HL-60 (cell line): ENCODE results near the gene CAMTA1.

Experiments
- DNase-seq, 2 experiments: peaks; one replicate each; pipeline ENCODE4 v3.0.0-alpha.2; 2010 to 2020; ENCODE audit warnings: low read depth in 1 of 2, low spot score in 1 of 2
- H3K27ac ChIP-seq: fragments of 250-450 bp; sonication (Bioruptor Pico); replicated peaks from 2 replicates; pipeline ENCODE4 v1.5.1; 2020; ENCODE audit warnings: mild to moderate bottlenecking, moderate library complexity
- H3K27me3 ChIP-seq: fragments of 250-450 bp; sonication (Bioruptor Pico); 2 replicates; pipeline ENCODE4 v1.5.1; 2021; ENCODE audit warnings: mild to moderate bottlenecking, moderate library complexity; ENCODE audit not compliant: insufficient read depth, poor library complexity, severe bottlenecking
- H3K4me3 ChIP-seq: replicated peaks from 2 replicates; pipeline ENCODE4 v1.5.1; 2011; ENCODE audit warnings: mild to moderate bottlenecking, control low read depth, low read length; ENCODE audit not compliant: insufficient read depth
- GABPA ChIP-seq: IDR thresholded peaks from 2 replicates; pipeline ENCODE4 v1.6.1; 2012; ENCODE audit warnings: low read depth
- POLR2AphosphoS5 ChIP-seq: IDR thresholded peaks from 2 replicates; pipeline ENCODE4 v1.6.1; 2012; ENCODE audit warnings: low read depth
- SPI1 ChIP-seq: IDR thresholded peaks from 2 replicates; pipeline ENCODE4 v1.6.1; 2012; ENCODE audit warnings: low read depth, mild to moderate bottlenecking, borderline replicate concordance
- TF ChIP-seq, protein P1 (sequence below): IDR thresholded peaks from one replicate; pipeline ENCODE4 v1.5.1; 2011; ENCODE audit warnings: low read length, control low read depth, inconsistent platforms; ENCODE audit not compliant: insufficient read depth
- TF ChIP-seq, protein P2 (sequence below): IDR thresholded peaks from 2 replicates; pipeline ENCODE4 v1.6.1; 2012; ENCODE audit warnings: low read depth; ENCODE audit not compliant: insufficient replicate concordance

Gene CAMTA1

GRCh38 chr1:7453038-7453437, 667.8 kb downstream of the CAMTA1 start:
- Histone ChIP-seq H3K27me3 (no peaks in the 10 kb centered on the region), H3K27ac (no peak overlapping the region), H3K4me3 (no peak overlapping the region)
- no peak for DNase-seq
- TF ChIP-seq POLR2AphosphoS5, result no peak
- TF ChIP-seq, protein P1, sequence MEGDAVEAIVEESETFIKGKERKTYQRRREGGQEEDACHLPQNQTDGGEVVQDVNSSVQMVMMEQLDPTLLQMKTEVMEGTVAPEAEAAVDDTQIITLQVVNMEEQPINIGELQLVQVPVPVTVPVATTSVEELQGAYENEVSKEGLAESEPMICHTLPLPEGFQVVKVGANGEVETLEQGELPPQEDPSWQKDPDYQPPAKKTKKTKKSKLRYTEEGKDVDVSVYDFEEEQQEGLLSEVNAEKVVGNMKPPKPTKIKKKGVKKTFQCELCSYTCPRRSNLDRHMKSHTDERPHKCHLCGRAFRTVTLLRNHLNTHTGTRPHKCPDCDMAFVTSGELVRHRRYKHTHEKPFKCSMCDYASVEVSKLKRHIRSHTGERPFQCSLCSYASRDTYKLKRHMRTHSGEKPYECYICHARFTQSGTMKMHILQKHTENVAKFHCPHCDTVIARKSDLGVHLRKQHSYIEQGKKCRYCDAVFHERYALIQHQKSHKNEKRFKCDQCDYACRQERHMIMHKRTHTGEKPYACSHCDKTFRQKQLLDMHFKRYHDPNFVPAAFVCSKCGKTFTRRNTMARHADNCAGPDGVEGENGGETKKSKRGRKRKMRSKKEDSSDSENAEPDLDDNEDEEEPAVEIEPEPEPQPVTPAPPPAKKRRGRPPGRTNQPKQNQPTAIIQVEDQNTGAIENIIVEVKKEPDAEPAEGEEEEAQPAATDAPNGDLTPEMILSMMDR, result no peak
- TF ChIP-seq, protein P2, sequence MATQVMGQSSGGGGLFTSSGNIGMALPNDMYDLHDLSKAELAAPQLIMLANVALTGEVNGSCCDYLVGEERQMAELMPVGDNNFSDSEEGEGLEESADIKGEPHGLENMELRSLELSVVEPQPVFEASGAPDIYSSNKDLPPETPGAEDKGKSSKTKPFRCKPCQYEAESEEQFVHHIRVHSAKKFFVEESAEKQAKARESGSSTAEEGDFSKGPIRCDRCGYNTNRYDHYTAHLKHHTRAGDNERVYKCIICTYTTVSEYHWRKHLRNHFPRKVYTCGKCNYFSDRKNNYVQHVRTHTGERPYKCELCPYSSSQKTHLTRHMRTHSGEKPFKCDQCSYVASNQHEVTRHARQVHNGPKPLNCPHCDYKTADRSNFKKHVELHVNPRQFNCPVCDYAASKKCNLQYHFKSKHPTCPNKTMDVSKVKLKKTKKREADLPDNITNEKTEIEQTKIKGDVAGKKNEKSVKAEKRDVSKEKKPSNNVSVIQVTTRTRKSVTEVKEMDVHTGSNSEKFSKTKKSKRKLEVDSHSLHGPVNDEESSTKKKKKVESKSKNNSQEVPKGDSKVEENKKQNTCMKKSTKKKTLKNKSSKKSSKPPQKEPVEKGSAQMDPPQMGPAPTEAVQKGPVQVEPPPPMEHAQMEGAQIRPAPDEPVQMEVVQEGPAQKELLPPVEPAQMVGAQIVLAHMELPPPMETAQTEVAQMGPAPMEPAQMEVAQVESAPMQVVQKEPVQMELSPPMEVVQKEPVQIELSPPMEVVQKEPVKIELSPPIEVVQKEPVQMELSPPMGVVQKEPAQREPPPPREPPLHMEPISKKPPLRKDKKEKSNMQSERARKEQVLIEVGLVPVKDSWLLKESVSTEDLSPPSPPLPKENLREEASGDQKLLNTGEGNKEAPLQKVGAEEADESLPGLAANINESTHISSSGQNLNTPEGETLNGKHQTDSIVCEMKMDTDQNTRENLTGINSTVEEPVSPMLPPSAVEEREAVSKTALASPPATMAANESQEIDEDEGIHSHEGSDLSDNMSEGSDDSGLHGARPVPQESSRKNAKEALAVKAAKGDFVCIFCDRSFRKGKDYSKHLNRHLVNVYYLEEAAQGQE, result no peak
- TF ChIP-seq GABPA, result no peak
- no peak for TF ChIP-seq SPI1

- no peak overlapping the region for H3K27ac ChIP-seq
- no peak overlapping the region for H3K4me3 ChIP-seq
- H3K27me3 ChIP-seq, result no peaks in the 10 kb centered on the region
- peak in 1 of 2 experiments; percentile 22 for DNase-seq
- TF ChIP-seq GABPA (no peak), SPI1 (peak; percentile 18; the same call in 1 of the 2 replicates)
- TF ChIP-seq, protein P2, result no peak
Observed at GRCh38 chr1:7454052-7454815, 669.0 kb downstream of the CAMTA1 start.

- TF ChIP-seq, protein P2, result no peak
- TF ChIP-seq GABPA, result no peak
- TF ChIP-seq POLR2AphosphoS5, result no peak
- TF ChIP-seq, protein P1, result no peak
- no peak for TF ChIP-seq SPI1
- H3K4me3 ChIP-seq, result no peak overlapping the region
- no peak for DNase-seq
- no peak overlapping the region for H3K27ac ChIP-seq
- no peaks in the 10 kb centered on the region for H3K27me3 ChIP-seq
Observed at GRCh38 chr1:7454895-7455784, 669.9 kb downstream of the CAMTA1 start.
